Lower leg skin (tissue), 3 donors: ENCODE data around the gene CAVIN4.

Experiments used
- CTCF ChIP-seq, 3 donors: fragments of 450-650 bp; IDR thresholded peaks; one replicate each; pipeline ENCODE4 v1.5.1; 2016; ENCODE audit warnings: antibody characterized with exemption in 3 of 3, mild to moderate bottlenecking in 3 of 3, moderate library complexity in 2 of 3
- POLR2A ChIP-seq, 2 donors: fragments of 450-650 bp; IDR thresholded peaks; one replicate each; pipeline ENCODE4 v1.6.1; 2016 to 2017; ENCODE audit warnings: antibody characterized with exemption in 2 of 2, mild to moderate bottlenecking in 1 of 2, moderate library complexity in 1 of 2

GRCh38 chr9:100619665-100620064, 41.8 kb downstream of the CAVIN4 start:
- TF ChIP-seq CTCF (IDR thresholded peaks at IDR 0.05) (no peak), POLR2A (IDR thresholded peaks at IDR 0.05) (no peak)
